Stimulated activated naive CD8-positive, alpha-beta T cell treated with anti-CD3 and anti-CD28 coated beads, Interleukin-15, amount 100 ng/mL, for 72 hours (primary cell): ENCODE results near the gene KRTAP19-6.

Experiments used
- ATAC-seq: fragments of 150-1000 bp; cut with Tn5 transposase; 2 replicates; pipeline ENCODE4 v1.10.0; 2021; ENCODE audit warnings: mild to moderate bottlenecking, moderate library complexity
- DNase-seq, 2 donors: peaks; one replicate each; pipeline ENCODE4 v3.0.0; 2021 to 2022
- H3K27ac Mint-ChIP-seq, 2 donors: one replicate each; pipeline ENCODE4 v1.8.0; 2022; ENCODE audit warnings: mild to moderate bottlenecking in 2 of 2, mixed read lengths in 2 of 2, moderate library complexity in 2 of 2
- H3K27me3 Mint-ChIP-seq: one replicate; pipeline ENCODE4 v1.8.0; 2022; ENCODE audit warnings: mixed read lengths
- H3K4me1 Mint-ChIP-seq: one replicate; pipeline ENCODE4 v1.8.0; 2022; ENCODE audit warnings: mild to moderate bottlenecking, mixed read lengths
- H3K4me3 Mint-ChIP-seq, 2 donors: one replicate each; pipeline ENCODE4 v1.8.0; 2022; ENCODE audit warnings: mild to moderate bottlenecking in 2 of 2, mixed read lengths in 2 of 2, moderate library complexity in 1 of 2
- H3K9me3 Mint-ChIP-seq, 2 donors: one replicate each; pipeline ENCODE4 v1.8.0; 2022; ENCODE audit warnings: mixed read lengths in 2 of 2

KRTAP19-6 gene

DNA sequence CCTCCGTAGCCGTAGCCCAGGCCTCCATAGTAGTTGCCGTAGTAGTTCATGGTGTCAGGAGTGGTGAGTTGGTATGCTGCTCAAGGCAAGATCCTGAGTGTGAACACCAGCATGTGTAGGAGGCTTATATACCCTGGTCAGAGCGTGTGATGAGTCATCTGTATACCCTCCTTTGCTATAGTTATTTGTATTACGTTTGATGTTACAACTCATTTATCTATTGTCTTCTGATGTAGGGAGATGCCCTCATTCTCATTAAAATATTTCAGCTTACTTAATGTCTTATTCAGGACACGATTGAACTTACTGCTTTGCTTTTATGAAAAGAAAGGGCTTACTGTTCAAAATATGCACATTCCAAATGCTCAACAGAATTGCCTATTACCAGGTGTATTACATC lies 39.6 kb downstream of the KRTAP19-6 start, which contains the start of gene KRTAP19-5:
Gene KRTAP19-5, minus strand, starts transcription at position 101 of the 400 bp plus-strand sequence. Its CDS starts 51 bp downstream, at position 50.
- Mint-ChIP-seq H3K4me3 (no peak within 1 kb of the TSS), H3K4me1 (no peaks in the 10 kb centered on the region), H3K9me3 (no peaks in the 10 kb centered on the region), H3K27ac (no peak within 1 kb of the TSS), H3K27me3 (peaks cover 3% of the 10 kb centered on the region)
- no peak for DNase-seq
- ATAC-seq, result no peak

- Mint-ChIP-seq H3K4me1 (no peaks in the 10 kb centered on the region), H3K4me3 (no peak within 1 kb of the TSS), H3K27me3 (no peaks in the 10 kb centered on the region), H3K27ac (no peak within 1 kb of the TSS), H3K9me3 (no peaks in the 10 kb centered on the region)
- ATAC-seq (no peak), DNase-seq (no peak)
Measured at GRCh38 chr21:30497065-30497464, 44.6 kb downstream of the KRTAP19-6 start, which contains the start of gene KRTAP19-4. Gene KRTAP19-4 (minus strand): TSS chr21:30497165. CDS start chr21:30497110, 55 bp downstream.

DNA sequence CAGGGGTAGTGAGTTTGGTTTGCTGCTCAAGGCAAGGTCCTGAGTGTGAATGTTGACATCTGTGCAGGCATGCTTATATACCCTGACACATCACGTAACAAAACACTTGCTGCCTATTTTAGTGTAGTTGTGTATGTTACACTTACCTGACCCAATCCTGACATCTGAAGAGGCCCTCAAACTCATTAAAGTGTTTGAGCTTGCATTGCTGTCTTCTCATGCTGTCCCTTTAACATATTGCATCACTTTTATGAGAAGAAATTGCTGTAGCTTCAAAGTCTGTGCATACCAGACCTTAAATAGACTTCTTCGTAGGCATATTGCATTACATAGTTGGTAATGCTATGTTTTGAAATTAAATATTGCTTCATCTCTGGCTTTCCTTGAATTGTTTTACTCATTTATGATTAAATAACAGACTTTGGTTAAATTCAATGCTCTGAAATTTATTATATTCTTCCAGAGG lies 49.7 kb downstream of the KRTAP19-6 start, which contains the start of gene KRTAP19-3:
Gene KRTAP19-3, minus strand, starts transcription at position 51 of the 466 bp plus-strand sequence. CDS start 56 bp downstream, outside the sequence.
- Mint-ChIP-seq H3K27ac (no peak within 1 kb of the TSS), H3K4me1 (no peaks in the 10 kb centered on the region), H3K27me3 (no peaks in the 10 kb centered on the region), H3K4me3 (no peak within 1 kb of the TSS), H3K9me3 (peaks cover 0 to 11% of the 10 kb centered on the region in 2 donors)
- no peak for DNase-seq
- no peak for ATAC-seq
